Measurements from ENCODE around the gene ARID4A. TPM values are rescaled to one million over a fixed set of nuclear protein-coding genes. Genes with fewer than 3 reads are reported as not detected.
A peak's percentile ranks its signal among the peaks of the same experiment; 100 is the strongest.
"Not testable (repeated sequence)": the region's sequence is repeated elsewhere in the genome, so short reads cannot be mapped to it uniquely, and the experiment has no call there.

ARID4A gene
- total and polyA plus RNA-seq, 3 donors from 2014 or later = 3.1 to 29.3 (median 26.9) TPM

DNA sequence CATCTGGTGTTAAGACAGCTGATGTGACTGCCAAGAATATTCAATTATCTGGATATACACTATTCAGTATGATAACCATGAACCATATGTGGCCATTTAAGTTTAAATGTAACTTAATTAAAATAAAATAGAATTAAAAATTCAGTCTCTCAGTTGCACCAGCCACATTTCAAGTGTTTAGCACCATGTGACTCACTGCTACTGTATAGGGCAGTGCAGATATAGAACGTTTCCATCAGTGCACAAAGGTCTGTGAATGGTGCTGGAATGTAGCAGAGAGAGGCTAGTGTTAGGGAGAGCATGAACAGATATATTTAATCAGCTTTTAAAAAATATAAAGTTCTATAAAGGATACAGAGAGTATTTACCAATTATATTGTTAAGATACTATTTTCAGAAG is 28.7 kb downstream of the ARID4A start:
- Histone ChIP-seq H3K9me3 (no peaks in the 10 kb centered on the region), H3K4me1 (peaks cover 4% of the 10 kb centered on the region), H3K27me3 (no peaks in the 10 kb centered on the region), H3K36me3 (ENCODE audit: low read depth, missing control alignments) (no peaks in the 10 kb centered on the region), H3K4me3 (no peak overlapping the region), H3K27ac (no peak overlapping the region)
- TF ChIP-seq, protein P1, sequence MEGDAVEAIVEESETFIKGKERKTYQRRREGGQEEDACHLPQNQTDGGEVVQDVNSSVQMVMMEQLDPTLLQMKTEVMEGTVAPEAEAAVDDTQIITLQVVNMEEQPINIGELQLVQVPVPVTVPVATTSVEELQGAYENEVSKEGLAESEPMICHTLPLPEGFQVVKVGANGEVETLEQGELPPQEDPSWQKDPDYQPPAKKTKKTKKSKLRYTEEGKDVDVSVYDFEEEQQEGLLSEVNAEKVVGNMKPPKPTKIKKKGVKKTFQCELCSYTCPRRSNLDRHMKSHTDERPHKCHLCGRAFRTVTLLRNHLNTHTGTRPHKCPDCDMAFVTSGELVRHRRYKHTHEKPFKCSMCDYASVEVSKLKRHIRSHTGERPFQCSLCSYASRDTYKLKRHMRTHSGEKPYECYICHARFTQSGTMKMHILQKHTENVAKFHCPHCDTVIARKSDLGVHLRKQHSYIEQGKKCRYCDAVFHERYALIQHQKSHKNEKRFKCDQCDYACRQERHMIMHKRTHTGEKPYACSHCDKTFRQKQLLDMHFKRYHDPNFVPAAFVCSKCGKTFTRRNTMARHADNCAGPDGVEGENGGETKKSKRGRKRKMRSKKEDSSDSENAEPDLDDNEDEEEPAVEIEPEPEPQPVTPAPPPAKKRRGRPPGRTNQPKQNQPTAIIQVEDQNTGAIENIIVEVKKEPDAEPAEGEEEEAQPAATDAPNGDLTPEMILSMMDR (IDR thresholded peaks at IDR 0.05) = no peak
- no peak for TF ChIP-seq POLR2A (IDR thresholded peaks at IDR 0.05)
- intact Hi-C loops (cut with DNase I; ENCODE audit: low total_unique reads) = no loop called here
- DNase-seq = no peak
- 33 to 53% methylated on average over 1 of the region's 1 CpG for WGBS, 2 donors

DNA sequence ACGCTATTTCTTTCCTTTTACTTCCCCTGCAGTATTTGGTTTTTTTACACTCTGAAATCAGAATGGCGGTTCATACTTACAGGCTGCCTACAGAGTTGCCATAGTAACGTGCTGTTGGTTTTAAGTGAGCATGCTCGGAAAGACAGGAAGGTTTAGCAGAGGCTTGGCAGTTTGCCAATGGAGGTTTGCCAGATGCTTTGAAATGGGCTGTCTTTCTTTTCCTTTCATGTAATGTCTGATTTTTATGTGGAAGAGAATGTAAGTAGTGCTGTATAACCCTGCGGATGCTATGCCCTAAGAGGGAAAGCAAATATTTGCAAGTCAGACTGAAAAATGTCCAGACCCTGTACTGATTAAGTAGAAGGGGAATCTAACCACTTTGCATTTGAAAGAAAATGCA is 32.8 kb downstream of the ARID4A start:
- Histone ChIP-seq H3K27me3 (no peaks in the 10 kb centered on the region), H3K9me3 (no peaks in the 10 kb centered on the region), H3K4me3 (peak overlapping the region in 1 of 2 donors; percentile 0), H3K36me3 (ENCODE audit: low read depth, missing control alignments) (no peaks in the 10 kb centered on the region), H3K27ac (peak overlapping the region in 1 of 2 donors; percentile 1), H3K4me1 (peaks cover 4% of the 10 kb centered on the region)
- TF ChIP-seq, protein P1 (IDR thresholded peaks at IDR 0.05) = no peak
- TF ChIP-seq POLR2A (IDR thresholded peaks at IDR 0.05) = no peak
- WGBS, 2 donors = 14 to 36% methylated on average over 5 of the region's 5 CpGs
- peak; percentile 91 for DNase-seq
- intact Hi-C loops (cut with DNase I; ENCODE audit: low total_unique reads) = no loop called here

DNA sequence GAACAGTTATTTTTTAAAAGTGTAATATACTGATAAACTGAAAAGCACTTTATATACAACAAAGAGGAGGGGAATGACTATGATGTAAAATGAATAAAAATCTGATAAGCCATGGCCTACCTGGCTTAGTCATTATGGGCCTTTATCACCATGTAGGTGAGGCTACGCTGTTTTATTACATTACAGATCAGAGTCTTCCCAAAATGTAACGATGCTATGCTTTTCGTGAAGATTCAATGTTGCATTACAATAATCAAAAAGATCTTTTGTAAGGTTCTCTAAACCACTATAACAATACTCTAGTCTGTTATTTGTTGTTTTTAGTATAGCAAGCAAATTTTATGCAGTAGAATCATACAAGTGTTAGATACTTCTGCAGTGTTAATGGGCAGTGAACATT is 34.2 kb downstream of the ARID4A start:
- DNase-seq = no peak
- Histone ChIP-seq H3K27me3 (no peaks in the 10 kb centered on the region), H3K4me1 (peaks cover 4% of the 10 kb centered on the region), H3K9me3 (no peaks in the 10 kb centered on the region), H3K4me3 (no peak overlapping the region), H3K36me3 (ENCODE audit: low read depth, missing control alignments) (no peaks in the 10 kb centered on the region), H3K27ac (no peak overlapping the region)
- no peak for TF ChIP-seq POLR2A (IDR thresholded peaks at IDR 0.05)
- TF ChIP-seq, protein P1 (IDR thresholded peaks at IDR 0.05) = no peak
- 74 to 80% methylated on average over 3 of the region's 3 CpGs for WGBS, 2 donors
- intact Hi-C loops (cut with DNase I; ENCODE audit: low total_unique reads) = no loop called here

DNA sequence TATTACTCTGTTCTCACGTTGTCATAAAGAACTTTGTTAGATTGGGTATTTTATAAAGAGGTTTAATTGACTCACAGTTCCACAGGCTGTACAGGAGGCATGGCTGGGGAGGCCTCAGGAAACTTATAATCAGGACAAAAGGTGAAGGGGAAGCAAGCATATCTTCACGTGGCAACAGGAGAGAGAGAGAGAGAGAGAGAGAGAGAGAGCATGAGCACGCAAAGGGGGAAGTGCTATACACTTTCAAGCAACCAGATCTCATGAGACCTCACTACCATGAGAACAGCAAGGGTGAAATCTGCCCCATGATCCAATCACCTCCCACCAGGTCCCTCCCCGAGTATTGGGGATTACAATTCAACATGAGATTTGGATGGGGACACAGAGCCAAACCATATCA is 41.3 kb downstream of the ARID4A start:
- H3K9me3 ChIP-seq; intact Hi-C loops (cut with DNase I; ENCODE audit: low total_unique reads); H3K4me1 ChIP-seq; DNase-seq; H3K36me3 ChIP-seq (ENCODE audit: low read depth, missing control alignments); H3K27ac ChIP-seq; H3K4me3 ChIP-seq; H3K27me3 ChIP-seq: not testable (repeated sequence)
- WGBS, 2 donors = 79 to 80% methylated on average over 4 of the region's 4 CpGs

DNA sequence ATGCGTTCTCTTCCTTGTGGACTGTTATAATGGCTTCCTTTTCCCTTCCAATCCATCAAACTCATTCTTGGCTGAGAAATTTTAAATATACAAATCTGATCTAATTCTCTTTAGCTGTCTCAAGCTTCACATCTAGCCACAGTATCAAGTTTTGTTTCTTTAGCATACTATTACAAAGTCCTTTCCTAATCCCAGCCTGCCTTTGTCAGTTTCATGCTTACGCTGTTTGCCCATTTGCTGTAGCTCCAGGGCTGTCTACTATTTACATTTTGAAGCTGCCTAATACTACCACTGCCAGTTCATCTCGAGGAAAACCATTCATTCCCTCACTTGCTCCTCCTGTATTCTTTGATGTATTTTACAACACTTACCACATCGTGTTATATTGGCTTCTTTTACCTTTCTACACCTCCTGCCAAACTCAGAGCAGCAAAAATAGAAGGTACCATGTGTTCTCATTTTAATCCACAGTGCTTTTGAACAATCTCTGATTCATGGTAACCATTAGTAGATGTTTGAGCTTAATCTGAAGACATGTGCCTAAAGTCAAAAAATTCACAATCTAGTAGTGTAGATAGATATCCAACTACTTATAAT is 42.9 kb downstream of the ARID4A start:
- Histone ChIP-seq H3K4me1 (no peaks in the 10 kb centered on the region), H3K27me3 (no peaks in the 10 kb centered on the region), H3K36me3 (ENCODE audit: low read depth, missing control alignments) (no peaks in the 10 kb centered on the region), H3K27ac (no peak overlapping the region), H3K9me3 (no peaks in the 10 kb centered on the region), H3K4me3 (no peak overlapping the region)
- intact Hi-C loops (cut with DNase I; ENCODE audit: low total_unique reads) = no loop called here
- DNase-seq = no peak
- no peak for TF ChIP-seq POLR2A (IDR thresholded peaks at IDR 0.05)
- TF ChIP-seq, protein P1 (IDR thresholded peaks at IDR 0.05) = no peak
- WGBS, 2 donors = 85 to 87% methylated on average over 4 of the region's 4 CpGs

DNA sequence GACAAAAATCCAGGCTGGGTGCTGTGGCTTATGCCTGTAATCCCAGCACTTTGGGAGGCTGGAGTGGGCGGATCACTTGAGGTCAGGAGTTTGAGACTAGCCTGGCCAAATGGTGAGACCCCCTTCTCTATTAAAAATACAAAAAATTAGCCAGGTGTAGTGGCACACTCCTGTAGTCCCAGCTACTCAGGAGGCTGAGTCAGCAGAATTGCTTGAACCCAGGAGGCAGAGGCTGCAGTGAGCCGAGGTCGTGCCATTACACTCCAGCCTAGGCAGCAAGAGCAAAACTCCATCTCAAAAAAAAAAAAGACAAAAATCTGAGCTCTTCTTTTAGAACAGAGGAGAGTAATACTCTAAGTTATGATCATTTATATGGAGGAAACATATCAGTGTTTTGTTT is 45.2 kb downstream of the ARID4A start:
- DNase-seq; intact Hi-C loops (cut with DNase I; ENCODE audit: low total_unique reads); H3K4me1 ChIP-seq; H3K9me3 ChIP-seq; H3K27ac ChIP-seq; H3K27me3 ChIP-seq; H3K36me3 ChIP-seq (ENCODE audit: low read depth, missing control alignments); H3K4me3 ChIP-seq: not testable (repeated sequence)
- WGBS, 2 donors = 67 to 93% methylated on average over 3 of the region's 3 CpGs
